Gastrocnemius medialis (tissue), 4 donors: ENCODE data around the gene ADCY4. TPM values are rescaled to one million over a fixed set of nuclear protein-coding genes. Genes with fewer than 3 reads are reported as not detected.

Experiments
- ATAC-seq, 2 donors: fragments of 150-250 bp; one replicate each; pipeline ENCODE4 v1.9.1; 2016
- DNase-seq, 2 donors: peaks; one replicate each; pipeline ENCODE4 v3.0.0-alpha.2; 2019
- H3K27ac ChIP-seq, 4 donors: fragments of 200-600 bp; sonication (generic); 1 replicate in 1 of 4; 2 replicates in 3 of 4; pipeline ENCODE4 v1.5.1; 2016 to 2018; ENCODE audit warnings: mild to moderate bottlenecking in 2 of 4, moderate library complexity in 1 of 4
- H3K27me3 ChIP-seq, 3 donors: fragments of 200-600 bp; sonication (generic) in 2 of 3; 1 replicate in 1 of 3; 2 replicates in 2 of 3; pipeline versions ENCODE4 v1.5.1 to v1.6.0; 2016 to 2019; ENCODE audit warnings: mild to moderate bottlenecking in 1 of 3, moderate library complexity in 1 of 3
- H3K36me3 ChIP-seq, 2 donors: fragments of 200-600 bp; sonication (generic) in 1 of 2; one replicate each; pipeline ENCODE4 v1.5.1; 2017 to 2018
- H3K4me1 ChIP-seq, 2 donors: fragments of 200-600 bp; sonication (generic) in 1 of 2; one replicate each; pipeline ENCODE4 v1.5.1; 2016 to 2017; ENCODE audit warnings: mild to moderate bottlenecking in 2 of 2
- H3K4me3 ChIP-seq, 4 donors: fragments of 200-600 bp; sonication (generic) in 3 of 4; 1 replicate in 1 of 4; 2 replicates in 3 of 4; pipeline ENCODE4 v1.5.1; 2016 to 2019; ENCODE audit warnings: mild to moderate bottlenecking in 2 of 4
- H3K9me3 ChIP-seq, 3 donors: fragments of 200-600 bp; sonication (generic) in 2 of 3; 1 replicate in 1 of 3; 2 replicates in 2 of 3; pipeline ENCODE4 v1.5.1; 2016 to 2019
- POLR2A ChIP-seq, 2 donors: fragments of 450-650 bp; IDR thresholded peaks; one replicate each; pipeline ENCODE4 v1.6.1; 2017; ENCODE audit warnings: antibody characterized with exemption in 2 of 2, mild to moderate bottlenecking in 2 of 2, moderate library complexity in 2 of 2
- in situ Hi-C, 4 donors: fragments of 200-750 bp; cut with MboI; loops; one replicate each; pipeline versions ENCODE4 v1.15.0 to v1.8.0; 2017; ENCODE audit warnings: low sequenced_read_pairs in 4 of 4
- intact Hi-C: fragments of 100-400 bp; cut with DNase I; formaldehyde crosslinking; loops from one replicate; pipeline ENCODE4 v1.15.1; 2023; ENCODE audit warnings: low total_unique reads
- total RNA-seq, 4 donors: library from RNA; depleted of rRNA; stranded (reverse); fragments of >200 nt; gene quantifications; one replicate each; pipeline versions ENCODE4 v1.1.0 to v1.2.3, GENCODE V29; 2016
- TF ChIP-seq, protein P1 (sequence below), 5 experiments: fragments of 450-650 bp in 3 of 5; fragments of 200-600 bp in 2 of 5; sonication (generic) in 2 of 5; IDR thresholded peaks in 4 of 5; conservative IDR thresholded peaks in 1 of 5; 1 replicate in 4 of 5; 2 replicates in 1 of 5; pipeline ENCODE4 v1.5.1; 2016 to 2019; ENCODE audit warnings: antibody characterized with exemption in 5 of 5, mild to moderate bottlenecking in 3 of 5, moderate library complexity in 3 of 5

The ADCY4 gene
- 10 to 100 TPM in 1 of 4 donors, 1 to 10 TPM in 3; 7.9 to 16.6 (median 8.7) TPM for total RNA-seq

DNA sequence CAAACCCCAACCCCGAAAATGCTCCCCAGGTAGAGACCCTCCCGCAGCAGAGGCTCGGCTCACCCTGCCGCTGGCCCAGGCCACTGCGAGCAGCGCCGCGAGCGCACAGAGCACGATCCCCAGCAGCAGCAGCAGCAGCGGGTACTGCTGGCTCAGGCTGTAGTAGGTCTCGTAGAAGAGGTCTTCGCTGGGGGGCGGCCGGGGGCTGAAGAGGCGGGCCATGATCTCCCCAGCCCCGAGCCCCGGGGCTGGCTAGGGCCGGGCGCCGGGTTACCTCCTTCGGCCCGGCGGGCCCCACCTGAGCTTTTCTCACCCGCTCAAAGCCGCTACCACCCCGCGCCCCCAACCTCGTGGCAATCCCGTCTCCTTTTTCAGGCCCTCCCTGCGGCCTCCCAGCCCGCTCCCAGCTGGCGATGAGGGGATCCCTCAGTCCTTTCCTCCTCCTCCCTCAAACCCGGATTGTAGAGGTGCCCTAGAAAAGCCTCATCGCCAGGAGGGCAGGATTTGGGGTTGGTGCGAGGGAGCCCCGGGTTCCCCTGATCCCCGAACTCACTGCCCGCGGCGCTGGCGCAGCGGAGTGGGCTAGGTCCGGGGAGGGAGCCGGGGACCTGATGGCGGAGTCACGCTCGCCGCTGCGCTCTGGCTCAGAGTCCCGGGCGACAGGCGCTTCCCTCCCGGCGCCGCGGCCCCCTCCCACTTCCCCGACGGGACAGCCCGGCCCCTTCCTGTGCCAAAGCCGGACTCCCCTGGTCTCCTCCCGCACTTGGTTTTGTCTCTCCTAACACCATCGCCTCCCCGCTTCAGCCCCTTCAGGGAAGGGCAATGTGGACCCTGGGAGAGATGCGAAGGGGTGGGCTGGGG, at the start of gene ADCY4:
Gene ADCY4, minus strand, starts transcription at position 641 of the 861 bp plus-strand sequence. Its CDS starts 419 bp downstream, at position 222.
- H3K27ac ChIP-seq = peak within 1 kb of the TSS; percentile 45 to 81 (median 77)
- peaks cover 19 to 53% (median 48%) of the 10 kb centered on the region in 3 donors for H3K27me3 ChIP-seq
- DNase-seq (no peak), ATAC-seq (no peak)
- intact Hi-C loops = loop anchor here (2.0 kb wide), 1 partner anchor 32 kb away; no protein-coding TSS in a partner anchor
- H3K4me3 ChIP-seq = peak within 1 kb of the TSS; percentile 49 to 72 (median 58)
- H3K36me3 ChIP-seq = no peaks in the 10 kb centered on the region
- no peaks in the 10 kb centered on the region for H3K9me3 ChIP-seq
- peaks cover 9 to 25% of the 10 kb centered on the region in 2 donors for H3K4me1 ChIP-seq
- in situ Hi-C loops = loop anchor here (5.0 to 10.0 kb wide), 3 partner anchors 98 to 103 kb away; no protein-coding TSS in a partner anchor
- TF ChIP-seq, protein P1, sequence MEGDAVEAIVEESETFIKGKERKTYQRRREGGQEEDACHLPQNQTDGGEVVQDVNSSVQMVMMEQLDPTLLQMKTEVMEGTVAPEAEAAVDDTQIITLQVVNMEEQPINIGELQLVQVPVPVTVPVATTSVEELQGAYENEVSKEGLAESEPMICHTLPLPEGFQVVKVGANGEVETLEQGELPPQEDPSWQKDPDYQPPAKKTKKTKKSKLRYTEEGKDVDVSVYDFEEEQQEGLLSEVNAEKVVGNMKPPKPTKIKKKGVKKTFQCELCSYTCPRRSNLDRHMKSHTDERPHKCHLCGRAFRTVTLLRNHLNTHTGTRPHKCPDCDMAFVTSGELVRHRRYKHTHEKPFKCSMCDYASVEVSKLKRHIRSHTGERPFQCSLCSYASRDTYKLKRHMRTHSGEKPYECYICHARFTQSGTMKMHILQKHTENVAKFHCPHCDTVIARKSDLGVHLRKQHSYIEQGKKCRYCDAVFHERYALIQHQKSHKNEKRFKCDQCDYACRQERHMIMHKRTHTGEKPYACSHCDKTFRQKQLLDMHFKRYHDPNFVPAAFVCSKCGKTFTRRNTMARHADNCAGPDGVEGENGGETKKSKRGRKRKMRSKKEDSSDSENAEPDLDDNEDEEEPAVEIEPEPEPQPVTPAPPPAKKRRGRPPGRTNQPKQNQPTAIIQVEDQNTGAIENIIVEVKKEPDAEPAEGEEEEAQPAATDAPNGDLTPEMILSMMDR (IDR thresholded peaks at IDR 0.05 in 4 of 5, conservative IDR thresholded peaks at IDR 0.05 in 1 of 5) = no peak
- TF ChIP-seq POLR2A (IDR thresholded peaks at IDR 0.05) = peak; percentile 22 to 51

DNA sequence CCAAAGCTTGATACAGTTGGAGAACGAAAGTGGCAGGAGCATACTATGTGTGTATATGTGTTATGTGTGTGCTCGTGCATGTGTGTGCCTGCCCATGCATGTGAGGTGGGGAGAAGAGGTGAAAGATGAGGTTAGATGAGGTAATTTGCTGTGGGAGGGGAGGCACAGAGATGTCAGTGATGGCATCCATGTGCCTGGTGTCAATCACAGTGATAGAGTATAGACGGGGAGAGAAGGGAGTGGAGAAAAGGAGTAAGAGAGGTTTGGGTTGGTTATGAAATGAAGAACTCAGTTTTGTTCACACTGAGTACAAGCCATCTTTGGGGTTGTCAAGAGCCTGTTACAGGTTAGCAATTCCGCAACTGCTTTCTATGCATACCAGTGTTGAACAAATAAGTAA, 49.3 kb upstream of the ADCY4 start:
- no peak overlapping the region for H3K4me3 ChIP-seq
- intact Hi-C loops = no loop called here
- no peaks in the 10 kb centered on the region for H3K4me1 ChIP-seq
- no peaks in the 10 kb centered on the region for H3K36me3 ChIP-seq
- H3K27me3 ChIP-seq = no peaks in the 10 kb centered on the region
- H3K9me3 ChIP-seq = no peaks in the 10 kb centered on the region
- in situ Hi-C loops = no loop called here
- DNase-seq = no peak
- no peak for ATAC-seq
- no peak for TF ChIP-seq POLR2A (IDR thresholded peaks at IDR 0.05)
- TF ChIP-seq, protein P1 (IDR thresholded peaks at IDR 0.05 in 4 of 5, conservative IDR thresholded peaks at IDR 0.05 in 1 of 5) = no peak
- no peak overlapping the region for H3K27ac ChIP-seq

DNA sequence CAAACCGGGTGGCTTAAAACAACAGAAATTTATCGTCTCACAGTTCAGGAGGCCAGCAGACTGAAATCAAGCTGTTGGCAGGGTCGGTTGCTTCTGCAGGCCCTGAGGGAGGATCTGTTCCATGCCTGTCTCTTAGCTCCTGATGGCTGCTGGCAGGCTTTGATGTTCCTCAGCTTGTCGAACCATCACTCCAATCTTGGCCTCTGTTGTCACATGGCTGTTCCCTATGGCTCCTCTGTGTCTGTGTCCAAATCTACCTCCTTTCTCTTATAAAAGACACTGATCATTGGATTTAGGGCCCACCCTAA, 47.1 kb upstream of the ADCY4 start:
- Histone ChIP-seq H3K27ac (no peak overlapping the region), H3K4me3 (no peak overlapping the region), H3K4me1 (no peaks in the 10 kb centered on the region), H3K36me3 (no peaks in the 10 kb centered on the region), H3K9me3 (no peaks in the 10 kb centered on the region), H3K27me3 (no peaks in the 10 kb centered on the region)
- intact Hi-C loops = no loop called here
- no peak for ATAC-seq
- DNase-seq = no peak
- TF ChIP-seq, protein P1 (IDR thresholded peaks at IDR 0.05 in 4 of 5, conservative IDR thresholded peaks at IDR 0.05 in 1 of 5) = no peak
- no peak for TF ChIP-seq POLR2A (IDR thresholded peaks at IDR 0.05)
- in situ Hi-C loops = no loop called here

DNA sequence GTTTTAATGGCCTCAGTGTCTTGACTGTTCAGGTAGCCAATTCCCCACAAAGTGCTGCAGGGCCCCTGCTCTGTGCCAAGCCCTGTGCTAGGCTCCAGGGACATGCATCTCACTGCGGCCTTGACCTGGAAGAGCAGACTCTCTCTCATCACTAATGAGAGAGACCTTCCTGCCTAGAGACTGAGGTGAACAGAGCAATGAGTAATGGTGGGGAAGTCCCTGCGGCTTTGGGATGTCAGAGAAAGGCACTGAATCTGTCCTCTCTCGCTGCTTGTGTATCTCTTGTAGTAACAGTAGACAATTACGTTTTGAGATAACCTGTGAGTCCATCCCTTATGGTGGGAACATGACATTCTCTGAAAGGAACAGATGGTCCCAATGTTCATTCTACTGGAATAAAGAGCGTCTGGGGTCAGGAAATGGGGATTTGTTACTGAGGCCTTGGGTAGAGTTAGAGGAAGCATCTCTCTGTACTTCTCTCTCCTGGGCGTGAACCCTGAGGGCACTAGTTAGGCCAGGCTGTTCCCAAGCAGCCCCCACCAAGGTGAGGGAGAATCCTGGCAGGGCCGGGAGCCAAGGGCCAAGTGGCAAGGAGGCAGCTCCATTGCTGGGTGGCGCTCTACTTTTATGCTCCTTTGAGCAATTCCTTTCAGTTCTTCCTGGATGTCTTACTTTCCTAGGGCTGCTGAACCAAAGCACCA, 46.6 kb upstream of the ADCY4 start:
- DNase-seq (no peak), ATAC-seq (no peak)
- H3K4me1 ChIP-seq = no peaks in the 10 kb centered on the region
- intact Hi-C loops (no loop called here), in situ Hi-C loops (no loop called here)
- TF ChIP-seq POLR2A (IDR thresholded peaks at IDR 0.05) = no peak
- TF ChIP-seq, protein P1 (IDR thresholded peaks at IDR 0.05 in 4 of 5, conservative IDR thresholded peaks at IDR 0.05 in 1 of 5) = no peak
- no peaks in the 10 kb centered on the region for H3K36me3 ChIP-seq
- no peak overlapping the region for H3K27ac ChIP-seq
- H3K9me3 ChIP-seq = no peaks in the 10 kb centered on the region
- no peaks in the 10 kb centered on the region for H3K27me3 ChIP-seq
- H3K4me3 ChIP-seq = no peak overlapping the region
